B cell (primary cell): ENCODE data around the gene RNF126. TPM values are rescaled to one million over a fixed set of nuclear protein-coding genes. Genes with fewer than 3 reads are reported as not detected.
"Not testable (repeated sequence)": the region's sequence is repeated elsewhere in the genome, so short reads cannot be mapped to it uniquely, and the experiment has no call there.

Experiments used
- ATAC-seq: fragments of 200-7000 bp; cut with Tn5 transposase; one replicate; pipeline ENCODE4 v1.10.0; 2021; ENCODE audit warnings: low read depth, mild to moderate bottlenecking, moderate number of reproducible peaks, moderate library complexity
- CTCF ChIA-PET: fragments of 350-600 bp; sonication (Branson Sonifier 250); formaldehyde crosslinking; loops from one replicate; lab custom pipeline; 2021; ENCODE audit warnings: antibody characterized with exemption, inconsistent platforms; lab: Charles Lee
- POLR2A ChIA-PET: fragments of 350-600 bp; sonication (Branson Sonifier 250); formaldehyde crosslinking; loops from one replicate; lab custom pipeline; 2021; ENCODE audit warnings: antibody characterized with exemption; lab: Charles Lee
- DNase-seq: peaks from one replicate; pipeline ENCODE4 v3.0.0; 2013
- H2AFZ ChIP-seq: 2 replicates; pipeline ENCODE4 v1.6.1; 2012; ENCODE audit warnings: mild to moderate bottlenecking, low read depth, low read length; ENCODE audit not compliant: insufficient read depth, poor library complexity, severe bottlenecking
- H3K27ac ChIP-seq, 2 donors: 1 replicate in 1 of 2; 2 replicates in 1 of 2; pipeline ENCODE4 v1.5.1; 2012 to 2013; ENCODE audit warnings: low read length in 2 of 2, mild to moderate bottlenecking in 2 of 2, moderate library complexity in 1 of 2
- H3K27me3 ChIP-seq, 4 experiments: fragments of 200-600 bp in 1 of 4; sonication (generic) in 1 of 4; replicated peaks in 1 of 4; 1 replicate in 2 of 4; 2 replicates in 2 of 4; pipeline versions ENCODE4 v1.6.1 to v1.7.0; 2013 to 2016; ENCODE audit warnings: low read length in 3 of 4, mild to moderate bottlenecking in 2 of 4, mixed read lengths in 1 of 4, moderate library complexity in 1 of 4; ENCODE audit not compliant: insufficient read depth in 4 of 4, control insufficient read depth in 3 of 4; ENCODE audit errors: control extremely low read depth in 1 of 4
- H3K36me3 ChIP-seq, 2 experiments: replicated peaks in 1 of 2; 1 replicate in 1 of 2; 2 replicates in 1 of 2; pipeline versions ENCODE4 v1.6.1 to v1.7.1; 2013; ENCODE audit warnings: low read length in 1 of 2; ENCODE audit not compliant: insufficient read depth in 2 of 2, control insufficient read depth in 1 of 2; ENCODE audit errors: control extremely low read depth in 1 of 2, extremely low read depth in 1 of 2
- H3K4me1 ChIP-seq, 2 donors: fragments of 200-600 bp in 1 of 2; sonication (generic) in 1 of 2; 1 replicate in 1 of 2; 2 replicates in 1 of 2; pipeline versions ENCODE4 v1.5.1 to v1.6.1; 2013 to 2017; ENCODE audit warnings: low read length in 2 of 2; ENCODE audit not compliant: control insufficient read depth in 2 of 2, insufficient read depth in 2 of 2
- H3K4me2 ChIP-seq: replicated peaks from 2 replicates; pipeline ENCODE3; 2012; ENCODE audit warnings: mild to moderate bottlenecking, low read depth, low read length; ENCODE audit not compliant: poor library complexity, severe bottlenecking
- H3K4me3 ChIP-seq, 5 experiments: fragments of 200-600 bp in 1 of 5; sonication (generic) in 1 of 5; 1 replicate in 3 of 5; 2 replicates in 2 of 5; pipeline versions ENCODE4 v1.5.1 to v1.7.0; 2011 to 2016; ENCODE audit warnings: low read length in 4 of 5, mild to moderate bottlenecking in 4 of 5, low read depth in 2 of 5, control low read depth in 1 of 5, moderate library complexity in 1 of 5; ENCODE audit not compliant: insufficient read depth in 1 of 5; ENCODE audit errors: control extremely low read depth in 1 of 5, extremely low read depth in 1 of 5
- H3K79me2 ChIP-seq: fragments of 200-600 bp; sonication (generic); one replicate; pipeline ENCODE4 v1.6.0; 2016; ENCODE audit warnings: low read length; ENCODE audit not compliant: control insufficient read depth, insufficient read depth
- H3K9ac ChIP-seq: fragments of 200-600 bp; sonication (generic); 2 replicates; pipeline ENCODE4 v1.6.1; 2017; ENCODE audit warnings: mild to moderate bottlenecking, low read length, moderate library complexity
- H3K9me3 ChIP-seq, 3 donors: one replicate each; pipeline versions ENCODE4 v1.6.1 to v1.7.1; 2013; ENCODE audit warnings: low read length in 2 of 3; ENCODE audit not compliant: control insufficient read depth in 2 of 3, insufficient read depth in 1 of 3; ENCODE audit errors: control extremely low read depth in 1 of 3
- H4K20me1 ChIP-seq: 2 replicates; pipeline ENCODE4 v1.6.0; 2012; ENCODE audit warnings: mild to moderate bottlenecking, low read length; ENCODE audit not compliant: insufficient read depth, control insufficient read depth, poor library complexity, severe bottlenecking
- H3K27ac Mint-ChIP-seq: one replicate; pipeline ENCODE4 v1.8.0; 2021; ENCODE audit warnings: mixed read lengths
- H3K27me3 Mint-ChIP-seq: one replicate; pipeline ENCODE4 v1.8.0; 2021; ENCODE audit warnings: mixed read lengths
- H3K4me1 Mint-ChIP-seq: one replicate; pipeline ENCODE4 v1.8.0; 2021; ENCODE audit warnings: mixed read lengths
- H3K4me3 Mint-ChIP-seq: one replicate; pipeline ENCODE4 v1.8.0; 2021; ENCODE audit warnings: mixed read lengths
- H3K9me3 Mint-ChIP-seq: one replicate; pipeline ENCODE4 v1.8.0; 2022; ENCODE audit warnings: mixed read lengths; ENCODE audit not compliant: insufficient read depth
- EZH2 ChIP-seq: IDR thresholded peaks from 2 replicates; pipeline ENCODE4 v1.6.1; 2012; ENCODE audit warnings: borderline replicate concordance, low read depth, mild to moderate bottlenecking, moderate library complexity, low read length; ENCODE audit not compliant: insufficient read depth, poor library complexity, severe bottlenecking
- WGBS: methylation state at CpG from one replicate; pipeline ENCODE4 v1.1.5; 2013; ENCODE audit warnings: missing lambda C conversion rate; ENCODE audit not compliant: insufficient coverage; 5-methylcytosine and 5-hydroxymethylcytosine counted together
- intact Hi-C: fragments of 100-400 bp; cut with micrococcal nuclease; formaldehyde crosslinking; loops from one replicate; pipeline ENCODE4 v1.10.0; 2022
- polyA plus RNA-seq: library from polyadenylated mRNA; depleted of rRNA; stranded (reverse); fragments of >200 nt; gene quantifications from 2 replicates; pipeline ENCODE4 v1.2.3, GENCODE V29; 2012
- total RNA-seq, 2 donors: library from RNA; stranded (reverse); fragments of 120-200 nt in 1 of 2; gene quantifications; 1 replicate in 1 of 2; 2 replicates in 1 of 2; pipeline versions ENCODE4 v1.2.3 to v1.2.4, GENCODE V29; 2013 to 2022
- TF ChIP-seq, protein P1 (sequence below): fragments of 200-600 bp; IDR thresholded peaks from one replicate; pipeline ENCODE4 v1.8.0; 2022; ENCODE audit warnings: antibody characterized with exemption, mild to moderate bottlenecking

RNF126 gene
- total and polyA plus RNA-seq, 2 donors (not counting 1 experiment from before 2014, with no cell fraction given), result 74.3 to 118 TPM

DNA sequence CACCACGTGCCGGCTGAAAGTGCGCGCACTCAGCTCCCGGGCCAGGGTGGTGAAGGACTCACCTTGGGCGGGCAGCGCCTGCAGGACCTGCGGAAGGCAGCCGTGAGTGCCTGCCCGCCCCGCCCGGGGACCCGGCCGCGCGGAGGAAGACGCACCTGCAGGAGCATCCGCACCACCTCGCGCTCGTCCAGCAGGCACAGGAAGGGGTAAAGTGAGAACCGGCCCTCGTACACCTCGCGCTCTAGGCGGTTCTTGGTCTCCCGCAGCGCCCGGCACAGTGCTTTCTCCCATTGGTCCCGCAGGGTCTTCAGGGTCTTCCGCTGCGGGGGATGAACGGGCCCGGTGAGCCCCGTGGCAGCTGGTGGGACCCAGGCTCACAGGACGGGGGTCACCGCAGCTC, 40.3 kb downstream of the RNF126 start:
- no peaks in the 10 kb centered on the region for H3K27me3 Mint-ChIP-seq
- Histone ChIP-seq H3K9ac (no peak overlapping the region), H3K27ac (no peak overlapping the region), H4K20me1 (peaks cover 11% of the 10 kb centered on the region), H3K9me3 (no peaks in the 10 kb centered on the region), H3K27me3 (no peaks in the 10 kb centered on the region), H3K4me2 (no peak overlapping the region), H3K36me3 (peaks cover 0 to 40% of the 10 kb centered on the region in 2 experiments), H3K4me3 (no peak overlapping the region), H3K79me2 (peaks cover 2% of the 10 kb centered on the region), H3K4me1 (no peaks in the 10 kb centered on the region), H2AFZ (no peak overlapping the region)
- no peak for ATAC-seq
- intact Hi-C loops, result no loop called here
- no peaks in the 10 kb centered on the region for H3K9me3 Mint-ChIP-seq
- CTCF ChIA-PET, result no interaction called here
- WGBS, result 96% methylated on average over 37 of the region's 37 CpGs
- TF ChIP-seq, protein P1, sequence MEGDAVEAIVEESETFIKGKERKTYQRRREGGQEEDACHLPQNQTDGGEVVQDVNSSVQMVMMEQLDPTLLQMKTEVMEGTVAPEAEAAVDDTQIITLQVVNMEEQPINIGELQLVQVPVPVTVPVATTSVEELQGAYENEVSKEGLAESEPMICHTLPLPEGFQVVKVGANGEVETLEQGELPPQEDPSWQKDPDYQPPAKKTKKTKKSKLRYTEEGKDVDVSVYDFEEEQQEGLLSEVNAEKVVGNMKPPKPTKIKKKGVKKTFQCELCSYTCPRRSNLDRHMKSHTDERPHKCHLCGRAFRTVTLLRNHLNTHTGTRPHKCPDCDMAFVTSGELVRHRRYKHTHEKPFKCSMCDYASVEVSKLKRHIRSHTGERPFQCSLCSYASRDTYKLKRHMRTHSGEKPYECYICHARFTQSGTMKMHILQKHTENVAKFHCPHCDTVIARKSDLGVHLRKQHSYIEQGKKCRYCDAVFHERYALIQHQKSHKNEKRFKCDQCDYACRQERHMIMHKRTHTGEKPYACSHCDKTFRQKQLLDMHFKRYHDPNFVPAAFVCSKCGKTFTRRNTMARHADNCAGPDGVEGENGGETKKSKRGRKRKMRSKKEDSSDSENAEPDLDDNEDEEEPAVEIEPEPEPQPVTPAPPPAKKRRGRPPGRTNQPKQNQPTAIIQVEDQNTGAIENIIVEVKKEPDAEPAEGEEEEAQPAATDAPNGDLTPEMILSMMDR, result no peak
- TF ChIP-seq EZH2, result no peak
- no peaks in the 10 kb centered on the region for H3K4me1 Mint-ChIP-seq
- H3K4me3 Mint-ChIP-seq, result no peak overlapping the region
- POLR2A ChIA-PET, result no interaction called here
- H3K27ac Mint-ChIP-seq, result no peak overlapping the region
- DNase-seq, result no peak

DNA sequence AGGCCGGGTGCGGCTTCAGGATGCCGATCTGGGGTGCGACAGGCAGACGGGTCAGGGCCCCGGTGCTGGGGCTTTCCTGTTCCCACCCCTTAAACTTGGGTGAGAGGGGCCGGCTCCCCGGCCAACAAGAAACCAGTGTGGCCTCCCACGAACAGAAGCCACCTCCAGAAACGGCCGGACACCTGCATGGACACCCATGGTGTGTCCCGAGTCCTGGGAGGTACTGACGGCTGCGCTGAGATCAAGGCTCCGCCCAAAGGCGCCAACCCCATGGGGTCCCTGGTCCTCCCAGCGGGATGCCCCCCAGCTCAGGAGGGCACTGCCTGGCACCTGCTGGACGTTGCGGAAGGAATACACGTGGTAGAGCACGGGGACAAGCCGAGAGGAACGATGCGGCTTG, 41.2 kb downstream of the RNF126 start:
- H3K36me3 ChIP-seq, result peaks cover 0 to 40% of the 10 kb centered on the region in 2 experiments

DNA sequence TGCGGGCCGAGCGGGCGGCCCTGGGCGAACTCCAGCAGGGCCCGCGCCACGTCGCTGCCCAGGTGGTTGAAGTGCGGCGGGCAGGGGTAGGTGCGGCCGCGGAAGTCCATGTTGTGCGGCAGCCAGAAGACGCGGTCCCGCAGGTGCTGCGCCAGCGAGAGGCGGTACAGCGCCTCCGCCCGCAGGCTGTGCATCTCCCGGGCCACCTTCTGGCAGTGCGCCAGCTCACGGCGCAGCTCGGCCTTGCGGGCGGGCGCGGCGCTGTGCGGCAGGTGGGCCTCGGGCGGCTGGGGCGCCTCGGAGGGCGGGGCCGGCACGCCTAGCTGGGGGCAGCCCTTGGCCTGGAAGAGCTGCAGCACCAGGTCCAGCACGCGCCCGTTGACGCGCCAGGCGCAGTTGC, 41.8 kb downstream of the RNF126 start:
- H3K36me3 ChIP-seq, result peaks cover 0 to 40% of the 10 kb centered on the region in 2 experiments
- H4K20me1 ChIP-seq, H3K4me1 Mint-ChIP-seq, H3K9ac ChIP-seq, H3K4me2 ChIP-seq, H3K4me3 ChIP-seq, H3K27me3 ChIP-seq, H3K4me1 ChIP-seq, H3K9me3 Mint-ChIP-seq, ATAC-seq, H2AFZ ChIP-seq, H3K27me3 Mint-ChIP-seq, H3K27ac ChIP-seq, H3K79me2 ChIP-seq, H3K4me3 Mint-ChIP-seq, H3K9me3 ChIP-seq, intact Hi-C loops, POLR2A ChIA-PET, H3K27ac Mint-ChIP-seq, CTCF ChIA-PET, DNase-seq: not testable (repeated sequence)
- 99% methylated on average over 35 of the region's 48 CpGs for WGBS

More for the DNA sequence above, 41.2 kb downstream of the RNF126 start:
- Histone ChIP-seq H2AFZ (no peak overlapping the region), H3K27me3 (no peaks in the 10 kb centered on the region), H3K4me2 (no peak overlapping the region), H3K9me3 (no peaks in the 10 kb centered on the region), H3K4me3 (no peak overlapping the region), H3K27ac (no peak overlapping the region), H4K20me1 (peaks cover 9% of the 10 kb centered on the region), H3K4me1 (no peaks in the 10 kb centered on the region), H3K9ac (no peak overlapping the region), H3K79me2 (no peaks in the 10 kb centered on the region)
- DNase-seq (no peak), ATAC-seq (no peak)
- Mint-ChIP-seq H3K4me3 (no peak overlapping the region), H3K4me1 (peaks cover 2% of the 10 kb centered on the region), H3K27me3 (no peaks in the 10 kb centered on the region), H3K27ac (no peak overlapping the region), H3K9me3 (no peaks in the 10 kb centered on the region)
- POLR2A ChIA-PET, result no interaction called here
- WGBS, result 99% methylated on average over 24 of the region's 24 CpGs
- CTCF ChIA-PET, result no interaction called here
- TF ChIP-seq, protein P1, result no peak
- no peak for TF ChIP-seq EZH2
- intact Hi-C loops, result no loop called here
